ENCODE data around the gene PDCD2L.

The PDCD2L gene

GRCh38 chr19:34474233-34474989 lies 70.2 kb downstream of the PDCD2L start:
- peak; percentile 44 for DNase-seq

GRCh38 chr19:34475026-34475974 lies 71.1 kb downstream of the PDCD2L start:
- DNase-seq, result peak; percentile 57

All from activated CD8-positive, alpha-beta memory T cell treated with anti-CD3 and anti-CD28 coated beads for 24 hours (primary cell).